ENCODE results near the gene VDAC1. TPM values are rescaled to one million over a fixed set of nuclear protein-coding genes. Genes with fewer than 3 reads are reported as not detected.

The VDAC1 gene
- total and polyA plus RNA-seq, 2 of the 8 experiments (the other 6 are each of a cell fraction or from before 2014, with no cell fraction given): 111 to 301 TPM

- no peak overlapping the region for H3K27ac ChIP-seq (ENCODE audit: low read depth, low read length)
- no peak overlapping the region for H3K18ac ChIP-seq (ENCODE audit: extremely low read depth, low read length)
- no peaks in the 10 kb centered on the region; a peak in 1 of 7 replicates for H3K4me1 ChIP-seq (replicated peaks in 1 of 4; ENCODE audit: control insufficient read depth in 3 of 4, insufficient read depth in 4 of 4, low read length in 3 of 4)
- no peak overlapping the region for H2BK120ac ChIP-seq (replicated peaks; ENCODE audit: low read depth, low read length)
- H4K8ac ChIP-seq (ENCODE audit: extremely low read depth, insufficient read depth, low read length): no peak overlapping the region; the same call in 1 of the 2 replicates
- no peak overlapping the region for H2AFZ ChIP-seq (ENCODE audit: low read length)
- H3K23ac ChIP-seq (ENCODE audit: insufficient read length): no peak overlapping the region
- H2BK15ac ChIP-seq (ENCODE audit: low read length): no peak overlapping the region
- H3K23me2 ChIP-seq (ENCODE audit: low read depth, low read length): peaks cover 1% of the 10 kb centered on the region; the same call in 1 of the 2 replicates
- H3K4me3 ChIP-seq (ENCODE audit: extremely low read depth in 1 of 4, insufficient read depth in 2 of 4, low read depth in 3 of 4, low read length in 4 of 4): no peak overlapping the region
- no peak overlapping the region for H3K4me2 ChIP-seq (ENCODE audit: insufficient read depth in 1 of 2, low read depth in 2 of 2, low read length in 2 of 2)
- no peak overlapping the region for H3K14ac ChIP-seq (ENCODE audit: insufficient read length)
- H3K27me3 ChIP-seq (replicated peaks in 1 of 4; ENCODE audit: control insufficient read depth in 3 of 4, extremely low read depth in 1 of 4, insufficient read depth in 3 of 4, low read length in 3 of 4): no peaks in the 10 kb centered on the region; a peak in 1 of 7 replicates
- no peak overlapping the region for H4K91ac ChIP-seq (replicated peaks; ENCODE audit: insufficient read length, low read length)
- H2AK5ac ChIP-seq (ENCODE audit: low read depth, low read length): no peak overlapping the region
- H3K79me2 ChIP-seq (ENCODE audit: control insufficient read depth in 1 of 2, insufficient read depth in 2 of 2, low read length in 2 of 2): no peaks in the 10 kb centered on the region
- no peak for FAIRE-seq
- H3K36me3 ChIP-seq (ENCODE audit: control insufficient read depth in 2 of 4, insufficient read depth in 4 of 4, low read length in 3 of 4): no peaks in the 10 kb centered on the region
- POLR2A ChIA-PET (ENCODE audit: partially characterized antibody): no interaction called here
- CTCF ChIA-PET (ENCODE audit: partially characterized antibody): interaction anchor here (1.1 to 2.0 kb wide), 5 partner anchors 10 to 818 kb away, joined by 3 to 15 read pairs (median 4); no protein-coding TSS in a partner anchor
- 0 out of 2 replicates have a peak overlapping the region, but pooled peaks have one; percentile 9 for H2BK12ac ChIP-seq (ENCODE audit: low read depth, low read length)
- no peak overlapping the region for H3K4ac ChIP-seq (replicated peaks; ENCODE audit: insufficient read length, low read depth, low read length)
- H4K5ac ChIP-seq (ENCODE audit: insufficient read length, low read depth, low read length): no peak overlapping the region
- 82% methylated on average over 5 of the region's 5 CpGs; no CpG with 5 or more reads in 1 of the 2 experiments for WGBS, 2 experiments (ENCODE audit: extremely low coverage in 1 of 2, insufficient coverage in 1 of 2, insufficient read length in 1 of 2, insufficient replicate concordance in 2 of 2, low coverage in 1 of 2, low lambda C conversion rate in 2 of 2, missing lambda C conversion rate in 1 of 2)
- DNase-seq (ENCODE audit: low read depth in 1 of 2, low spot score in 2 of 2): no peak
- no peak overlapping the region for H2BK20ac ChIP-seq (ENCODE audit: low read length)
- no peak for TF ChIP-seq SIRT6 (IDR thresholded peaks at IDR 0.05; ENCODE audit: low read length)
- TF ChIP-seq JUND (IDR thresholded peaks at IDR 0.05; ENCODE audit: low read length): no peak
- no peak for TF ChIP-seq GABPA (IDR thresholded peaks at IDR 0.05; ENCODE audit: borderline replicate concordance, insufficient read depth, low read length)
- no peaks in the 10 kb centered on the region for H3K79me1 ChIP-seq (ENCODE audit: low read depth, low read length)
- H3K56ac ChIP-seq (replicated peaks; ENCODE audit: insufficient read length, low read depth, low read length): no peak overlapping the region
- no peaks in the 10 kb centered on the region for H4K20me1 ChIP-seq (replicated peaks in 1 of 2; ENCODE audit: control insufficient read depth in 1 of 2, insufficient read depth in 2 of 2, low read length in 2 of 2)
- no peak overlapping the region for H3K9ac ChIP-seq (replicated peaks in 1 of 4; ENCODE audit: extremely low read depth in 1 of 4, low read depth in 3 of 4, low read length in 3 of 4)
- no peak overlapping the region for H2BK5ac ChIP-seq (ENCODE audit: low read depth, low read length)
- H3K9me3 ChIP-seq (ENCODE audit: insufficient read depth in 2 of 2, low read depth in 1 of 2, low read length in 1 of 2): peaks cover 0 to 4% of the 10 kb centered on the region in 2 experiments; a peak in 1 of 4 replicates
Measured at GRCh38 chr5:133934311-133934710, 70.5 kb downstream of the VDAC1 start.

Data from H1 (cell line).